Measurements from ENCODE around the gene HIGD1A. TPM values are rescaled to one million over a fixed set of nuclear protein-coding genes. Genes with fewer than 3 reads are reported as not detected.

The HIGD1A gene
- total and polyA plus RNA-seq, 2 of the 8 experiments (the other 6 are each of a cell fraction or from before 2014, with no cell fraction given) = 67.3 to 95.4 TPM

- TF ChIP-seq SP4 (IDR thresholded peaks at IDR 0.05; ENCODE audit: low read length) (no peak), SP2 (IDR thresholded peaks at IDR 0.05; ENCODE audit: low read length) (no peak), ZNF274 (IDR thresholded peaks at IDR 0.05; ENCODE audit: borderline replicate concordance, extremely low read depth, low read length) (no peak), POLR2AphosphoS5 (IDR thresholded peaks at IDR 0.05; ENCODE audit: low read depth, low read length) (no peak), MAFK (IDR thresholded peaks at IDR 0.05; ENCODE audit: low read depth, low read length) (no peak), MAX (IDR thresholded peaks at IDR 0.05) (no peak)
- TF ChIP-seq, protein P1, sequence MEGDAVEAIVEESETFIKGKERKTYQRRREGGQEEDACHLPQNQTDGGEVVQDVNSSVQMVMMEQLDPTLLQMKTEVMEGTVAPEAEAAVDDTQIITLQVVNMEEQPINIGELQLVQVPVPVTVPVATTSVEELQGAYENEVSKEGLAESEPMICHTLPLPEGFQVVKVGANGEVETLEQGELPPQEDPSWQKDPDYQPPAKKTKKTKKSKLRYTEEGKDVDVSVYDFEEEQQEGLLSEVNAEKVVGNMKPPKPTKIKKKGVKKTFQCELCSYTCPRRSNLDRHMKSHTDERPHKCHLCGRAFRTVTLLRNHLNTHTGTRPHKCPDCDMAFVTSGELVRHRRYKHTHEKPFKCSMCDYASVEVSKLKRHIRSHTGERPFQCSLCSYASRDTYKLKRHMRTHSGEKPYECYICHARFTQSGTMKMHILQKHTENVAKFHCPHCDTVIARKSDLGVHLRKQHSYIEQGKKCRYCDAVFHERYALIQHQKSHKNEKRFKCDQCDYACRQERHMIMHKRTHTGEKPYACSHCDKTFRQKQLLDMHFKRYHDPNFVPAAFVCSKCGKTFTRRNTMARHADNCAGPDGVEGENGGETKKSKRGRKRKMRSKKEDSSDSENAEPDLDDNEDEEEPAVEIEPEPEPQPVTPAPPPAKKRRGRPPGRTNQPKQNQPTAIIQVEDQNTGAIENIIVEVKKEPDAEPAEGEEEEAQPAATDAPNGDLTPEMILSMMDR (IDR thresholded peaks at IDR 0.05; ENCODE audit: control extremely low read depth in 1 of 3, insufficient read depth in 1 of 3, low read depth in 1 of 3, low read length in 3 of 3) = no peak
Measured at GRCh38 chr3:42852441-42852840, 48.2 kb upstream of the HIGD1A start (continued).

Measured in H1 (cell line).